HG03175 (cell line): ENCODE data around the gene LRRC58.
"Not testable (repeated sequence)": the region's sequence is repeated elsewhere in the genome, so short reads cannot be mapped to it uniquely, and the experiment has no call there.

ENCODE experiments used
- ATAC-seq: cut with Tn5 transposase; IDR thresholded peaks from one replicate; pipeline ENCODE4 v1.9.1; 2021; ENCODE audit warnings: mild to moderate bottlenecking, moderate library complexity; ENCODE audit not compliant: unreplicated experiment

The LRRC58 gene

DNA sequence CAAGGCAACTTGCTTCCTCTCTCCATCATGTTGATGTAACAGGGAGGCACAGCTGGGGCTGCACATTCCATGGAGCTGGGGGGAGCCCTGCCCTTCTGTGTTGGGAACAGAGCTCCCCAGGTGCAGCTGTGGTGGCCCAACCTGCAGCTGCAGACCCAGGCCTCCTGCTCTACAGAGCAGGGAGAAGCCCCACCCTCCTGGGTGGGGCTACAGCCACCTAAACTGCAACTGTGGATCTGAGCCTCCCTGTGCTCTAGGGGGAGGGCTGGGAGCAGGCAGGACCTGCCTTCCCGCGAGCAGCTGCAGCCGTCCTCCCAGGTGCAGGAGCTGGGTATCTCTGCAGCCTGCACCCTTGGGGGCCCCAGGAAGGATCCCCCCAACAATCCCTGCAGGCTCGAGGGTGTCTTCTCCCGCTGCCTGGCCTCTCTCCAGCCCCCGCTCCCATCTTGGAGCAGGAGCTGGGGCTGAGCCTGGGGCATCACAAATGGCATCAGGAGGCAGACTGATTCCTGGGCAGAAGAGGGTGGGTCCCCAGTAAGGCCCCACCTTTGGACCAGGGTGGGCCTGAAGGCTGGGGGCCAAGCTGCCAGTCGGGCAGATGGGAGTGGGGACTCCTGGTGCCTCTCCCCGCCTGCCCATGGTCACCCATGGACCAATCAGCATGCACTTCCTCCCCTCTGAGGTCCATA, 7.4 kb downstream of the LRRC58 start:
- ATAC-seq: no peak

DNA sequence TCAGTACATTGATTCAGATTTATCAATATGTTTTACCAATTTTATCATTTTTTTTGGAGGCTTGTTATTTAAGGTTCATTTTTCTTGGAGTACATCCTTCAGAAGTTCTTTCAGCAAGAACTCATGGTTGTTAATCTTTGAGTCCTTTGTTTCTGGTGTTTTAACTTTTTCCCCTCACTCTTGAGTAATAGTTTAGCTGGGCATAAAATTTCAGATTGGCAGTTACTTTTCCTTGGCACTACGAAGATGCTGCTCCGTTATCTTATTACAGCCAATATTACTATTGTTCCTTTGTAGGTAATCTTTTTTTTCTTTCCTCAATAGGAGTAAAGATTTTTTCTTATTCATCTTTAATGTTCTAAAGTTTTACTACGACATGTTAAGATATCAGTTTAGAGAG, 9.8 kb downstream of the LRRC58 start:
- ATAC-seq: no peak

DNA sequence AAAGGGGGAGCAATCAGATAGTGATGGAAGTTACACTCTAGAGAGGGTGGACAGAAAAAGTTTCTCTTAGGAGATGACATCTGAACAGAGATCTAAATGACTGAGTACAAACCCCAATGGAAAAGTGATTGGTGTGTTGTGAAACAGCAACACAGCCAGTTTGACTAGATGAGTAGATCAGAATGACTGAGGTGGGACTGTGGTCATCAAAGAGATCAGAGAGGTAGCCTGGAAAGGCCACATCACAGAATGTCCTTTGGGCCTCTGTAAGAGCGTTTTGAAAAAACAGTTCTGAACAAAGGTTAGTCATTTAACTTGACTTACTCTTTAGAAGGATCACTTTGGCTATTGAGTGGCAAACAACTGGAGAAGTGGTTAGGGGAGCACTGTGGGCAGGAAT, 10.6 kb downstream of the LRRC58 start:
- ATAC-seq: no peak

DNA sequence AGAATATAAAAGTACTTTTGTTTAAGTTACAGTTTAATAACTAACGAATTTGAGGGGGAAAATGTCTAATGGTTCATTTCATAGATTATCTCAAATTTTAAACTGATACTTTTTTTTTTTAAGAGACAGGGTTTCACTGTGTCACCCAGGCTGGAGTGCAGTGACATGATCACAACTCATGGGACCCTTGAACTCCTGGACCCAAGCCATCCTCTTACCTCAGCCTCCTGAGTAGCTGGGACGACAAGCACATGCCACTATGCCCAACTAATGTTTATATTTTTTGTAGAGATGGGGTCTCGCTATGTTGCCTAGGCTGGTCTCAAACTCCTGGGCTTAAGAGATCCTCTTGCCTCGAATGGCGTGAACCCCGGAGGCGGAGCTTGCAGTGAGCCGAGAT, 16.5 kb downstream of the LRRC58 start:
- ATAC-seq: no peak

DNA sequence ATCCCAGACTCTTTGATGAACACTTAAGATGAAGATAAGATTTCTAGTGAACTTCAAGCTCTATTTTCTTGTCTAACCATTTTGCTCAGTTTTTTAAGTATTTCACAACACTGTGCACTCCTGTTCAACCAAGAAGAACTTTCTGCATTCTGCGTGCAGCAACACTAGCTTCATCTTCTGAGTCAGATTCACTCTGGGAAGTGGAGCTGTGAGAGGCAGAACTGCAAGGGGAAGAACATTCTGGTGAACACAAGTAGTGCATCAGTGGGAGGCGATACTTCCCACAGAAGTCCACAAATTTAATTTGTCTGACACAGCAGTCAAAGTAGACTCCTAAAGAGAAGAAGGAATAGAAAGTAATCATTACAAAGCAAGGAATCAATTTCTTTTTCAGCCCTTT, 18.1 kb downstream of the LRRC58 start:
- ATAC-seq: no peak

DNA sequence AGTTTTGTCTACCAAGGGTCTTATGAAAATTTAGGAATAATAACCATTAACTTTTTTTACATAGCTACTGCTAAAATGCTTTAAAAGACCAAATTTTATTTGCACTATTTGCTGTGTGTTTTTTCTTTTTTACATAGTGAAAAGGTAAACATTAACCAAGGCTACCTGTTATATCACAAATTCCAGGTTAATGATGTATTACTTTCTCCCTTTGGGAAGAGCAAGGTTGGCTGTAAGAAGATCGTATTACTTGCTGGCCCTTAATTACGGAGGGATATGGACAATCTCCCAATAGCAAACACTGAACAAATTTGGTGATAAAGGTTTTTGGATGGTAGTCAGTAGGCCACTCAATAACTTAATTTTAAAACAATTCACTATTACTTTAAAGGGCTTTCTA, 22.4 kb downstream of the LRRC58 start:
- ATAC-seq: no peak

DNA sequence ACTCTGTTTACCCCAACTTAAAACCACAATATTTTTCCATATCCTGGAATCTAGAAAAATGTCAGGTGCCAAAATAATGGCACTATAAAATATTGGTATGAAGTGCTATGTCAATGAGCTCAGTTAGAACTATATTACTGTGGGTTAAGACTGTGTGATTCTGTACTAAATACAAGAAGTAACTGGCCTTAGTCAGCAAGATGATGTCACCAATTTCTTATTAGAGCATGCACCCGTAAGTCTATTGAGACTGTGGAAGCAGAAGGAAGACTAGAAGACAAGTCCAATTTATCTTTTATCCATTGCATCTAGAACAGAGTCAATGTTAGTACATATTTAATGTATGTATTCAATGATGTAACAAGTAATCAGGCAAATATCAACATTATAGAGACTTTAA, 25.0 kb downstream of the LRRC58 start:
- ATAC-seq: no peak

DNA sequence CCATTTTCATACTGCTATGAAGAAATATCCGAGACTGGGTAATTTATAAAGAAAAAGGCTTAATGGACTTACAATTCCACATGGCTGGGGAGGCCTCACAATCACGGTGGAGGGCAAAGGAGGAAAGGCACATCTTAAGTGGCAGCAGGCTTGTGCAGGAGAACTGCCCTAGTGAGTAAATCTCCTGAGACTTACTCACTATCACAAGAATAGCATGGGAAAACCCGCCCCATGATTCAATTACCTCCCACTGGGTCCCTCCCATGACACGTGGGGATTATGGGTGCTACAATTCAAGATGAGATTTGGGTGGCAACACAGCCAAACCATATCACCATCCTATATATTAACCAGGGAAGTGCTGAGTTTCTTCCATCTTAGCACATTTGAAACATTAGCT, 25.4 kb downstream of the LRRC58 start:
- ATAC-seq: not testable (repeated sequence)

DNA sequence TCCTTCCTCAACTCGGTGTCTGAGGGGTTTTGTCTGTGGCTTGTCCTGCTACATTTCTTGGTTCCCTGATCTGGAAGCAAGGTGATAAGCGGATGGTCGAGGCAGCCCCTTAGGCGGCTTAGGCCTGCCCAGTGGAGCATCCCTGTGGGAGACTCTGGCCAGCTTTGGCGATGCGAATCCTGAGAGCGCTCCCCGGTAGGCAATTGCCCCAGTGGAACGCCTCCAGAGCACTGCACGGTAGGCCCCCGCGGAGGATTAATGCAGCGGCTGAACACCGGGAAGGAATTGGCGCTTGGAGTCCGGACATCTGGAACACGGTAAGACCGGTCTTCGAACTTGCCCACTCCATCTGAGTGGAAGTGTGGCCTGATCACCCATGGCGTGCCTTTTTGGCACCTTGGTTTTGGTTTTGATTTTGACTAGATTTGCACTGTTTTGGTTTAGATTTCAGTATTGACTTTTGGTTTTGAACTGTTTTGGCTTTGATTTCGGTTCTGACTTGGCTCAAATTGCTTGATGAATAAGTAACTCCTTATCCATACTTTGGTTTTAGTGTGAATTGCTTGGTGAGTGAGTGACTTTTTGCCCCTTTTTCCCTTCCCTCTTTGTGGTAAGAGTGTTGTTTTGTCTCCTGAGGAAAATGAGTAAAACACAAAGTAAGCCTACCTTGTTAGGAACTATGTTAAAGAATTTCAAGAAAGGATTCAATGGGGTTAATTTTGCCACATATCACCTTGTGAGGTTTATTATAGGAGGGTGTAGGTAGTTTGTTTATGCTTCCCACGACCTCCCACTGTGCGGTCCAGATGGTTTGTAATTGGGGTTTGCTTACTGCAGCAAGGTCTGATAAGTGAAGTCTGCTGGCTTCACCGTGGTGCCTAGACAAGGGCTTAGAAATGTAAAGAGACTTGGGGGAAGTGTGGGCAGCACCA, 37.0 kb downstream of the LRRC58 start:
- ATAC-seq: no peak

DNA sequence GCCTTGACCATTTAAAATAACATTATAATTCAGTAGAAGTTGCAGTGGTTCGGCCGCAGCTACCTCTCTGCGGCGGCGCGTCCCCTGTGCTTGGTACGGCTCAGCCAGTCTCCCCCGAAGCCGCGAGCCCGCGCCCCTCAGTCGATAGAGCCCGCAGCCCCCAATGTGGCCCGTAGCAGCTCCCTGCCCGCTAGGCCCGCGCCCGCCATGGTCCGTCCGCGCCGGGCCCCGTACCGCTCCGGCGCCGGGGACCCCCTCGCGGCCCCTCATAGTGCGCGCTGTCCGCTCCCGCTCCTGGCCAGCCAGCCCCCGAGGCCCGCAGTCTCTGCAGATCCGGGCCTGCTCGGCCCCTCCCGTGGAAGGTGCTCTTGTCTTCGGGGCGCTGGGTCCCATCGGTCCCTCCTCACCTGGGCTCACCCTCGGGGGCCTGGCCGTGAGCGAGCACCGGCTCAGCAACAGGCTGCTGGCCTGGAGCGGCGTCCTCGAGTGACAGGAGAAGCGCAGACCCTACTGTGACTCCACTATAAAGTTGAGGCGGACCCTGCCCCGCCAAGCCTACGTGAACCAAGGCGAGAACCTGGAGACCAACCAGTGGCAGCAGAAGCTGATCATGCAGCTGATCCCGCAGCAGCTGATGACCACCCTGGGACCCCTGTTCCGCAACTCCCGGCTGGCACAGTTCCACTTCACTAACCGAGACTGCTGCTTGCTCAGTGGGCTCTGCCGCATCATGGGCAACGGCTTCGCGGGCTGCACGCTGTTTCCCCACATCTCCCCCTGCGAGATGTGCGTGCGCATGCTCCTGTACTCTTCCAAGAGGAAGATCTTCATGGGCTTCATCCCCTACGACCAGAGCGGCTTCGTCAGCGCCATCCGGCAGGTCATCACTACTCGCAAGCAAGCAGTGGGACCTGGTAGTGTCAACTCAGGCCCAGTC, 42.4 kb downstream of the LRRC58 start:
- ATAC-seq: no peak

DNA sequence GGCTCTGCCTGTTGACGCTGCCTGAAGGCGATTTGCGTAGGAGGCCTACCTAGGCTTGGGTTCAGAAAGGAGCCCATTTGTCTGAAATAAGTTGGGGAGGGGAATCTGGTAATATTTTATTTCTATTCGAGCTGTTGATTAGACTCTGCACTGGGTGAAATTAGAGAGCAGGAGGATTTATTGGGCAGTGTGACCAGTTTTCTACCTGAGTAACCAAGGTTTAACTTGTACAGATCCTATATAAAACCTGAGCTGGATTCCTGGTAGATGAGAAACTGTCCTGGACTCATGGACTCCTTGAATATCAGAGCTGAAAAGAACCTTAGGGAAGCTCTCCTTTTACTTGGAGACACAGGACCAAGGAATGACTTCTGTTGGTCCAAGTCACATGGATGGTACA, 44.5 kb downstream of the LRRC58 start:
- no peak for ATAC-seq

DNA sequence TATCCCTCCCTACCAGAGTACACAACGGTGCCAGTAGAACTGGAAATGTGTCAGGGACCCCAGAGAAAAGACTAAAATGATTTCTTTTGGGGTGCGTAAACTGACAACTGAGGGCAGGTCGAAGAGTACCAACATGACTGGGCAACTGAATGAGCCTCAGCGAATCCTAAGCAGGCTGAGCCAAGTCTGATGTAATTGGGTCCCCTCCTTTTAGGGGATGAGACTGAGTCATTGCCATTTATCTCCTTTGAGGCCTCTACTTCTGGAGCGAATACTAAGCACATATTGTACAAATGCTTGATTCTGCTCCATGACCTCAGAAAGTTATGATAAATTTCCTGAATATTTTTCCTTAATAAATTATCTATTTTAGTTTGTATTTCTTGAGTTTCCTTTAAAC, 46.8 kb downstream of the LRRC58 start:
- ATAC-seq: no peak

DNA sequence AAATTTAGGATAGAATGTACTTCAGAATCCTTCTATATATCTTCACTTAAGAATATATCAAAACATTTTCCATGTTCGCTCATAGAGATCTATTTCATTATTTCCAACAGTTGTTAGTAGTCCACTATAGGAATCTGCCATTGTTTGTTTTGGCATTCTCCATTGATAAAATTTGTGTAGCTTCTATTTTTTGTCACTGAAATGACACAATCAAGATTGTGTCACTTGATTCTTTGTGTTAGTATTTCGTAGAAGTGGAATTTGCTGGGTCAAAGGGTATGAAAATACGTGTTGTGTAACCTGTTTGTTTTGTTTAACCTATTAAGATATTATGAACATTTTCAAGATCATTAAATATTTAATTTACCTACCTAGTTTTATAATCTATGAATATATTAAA, 48.2 kb downstream of the LRRC58 start:
- ATAC-seq: no peak

DNA sequence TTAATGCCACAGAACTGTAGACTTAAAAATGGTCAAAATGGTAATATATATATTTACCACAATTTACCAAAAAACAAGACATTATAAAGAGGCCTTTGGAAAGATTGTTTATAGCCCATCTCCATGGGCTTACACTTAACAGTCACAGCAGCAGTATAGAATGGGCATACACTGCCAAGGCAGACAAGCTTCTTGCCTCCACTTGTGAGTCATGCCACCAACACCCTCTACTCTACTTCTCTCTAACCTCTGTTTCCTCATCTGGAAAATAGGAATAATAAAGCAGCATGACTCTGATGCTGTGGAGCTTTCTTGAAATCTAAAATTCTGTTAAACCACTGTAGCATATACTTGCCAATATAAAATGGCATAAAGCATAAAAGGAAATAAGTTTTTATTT, 49.8 kb downstream of the LRRC58 start:
- ATAC-seq: no peak

DNA sequence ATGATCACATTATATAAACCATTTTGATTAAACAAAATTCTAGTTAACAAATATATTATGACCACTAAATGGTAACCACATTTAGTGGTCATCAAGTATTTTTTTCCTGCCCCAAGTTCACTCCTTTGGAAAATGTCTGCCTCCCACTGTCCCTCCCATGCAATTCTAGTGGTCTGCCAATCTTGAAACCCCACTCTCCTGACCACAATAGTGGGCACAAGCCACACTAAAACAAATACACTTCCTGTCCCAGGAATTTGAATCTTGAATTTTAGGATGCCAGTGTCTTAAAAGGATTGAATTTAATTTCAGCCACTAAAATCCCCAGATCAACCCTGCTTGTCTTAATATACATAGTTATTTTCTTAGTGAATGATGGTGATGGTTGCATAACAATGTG, 50.2 kb downstream of the LRRC58 start:
- no peak for ATAC-seq

DNA sequence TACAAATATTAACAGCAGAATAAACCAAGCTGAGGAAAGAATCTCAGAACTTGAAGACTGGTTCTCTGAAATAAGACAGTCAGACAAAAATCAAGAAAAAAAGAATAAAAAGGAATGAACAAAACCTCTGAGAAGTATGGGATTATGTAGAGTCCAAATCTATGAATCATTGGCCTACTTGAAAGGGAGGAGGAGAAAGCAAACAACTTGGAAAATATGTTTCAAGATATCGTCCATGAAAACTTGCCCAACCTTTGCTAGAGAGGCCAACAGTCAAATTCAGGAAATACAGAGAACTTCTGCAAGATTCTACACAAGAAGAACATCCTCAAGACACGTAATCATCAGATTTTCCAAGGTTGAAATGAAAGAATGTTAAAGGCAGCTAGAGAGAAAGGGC, 57.6 kb downstream of the LRRC58 start:
- not testable (repeated sequence) for ATAC-seq

DNA sequence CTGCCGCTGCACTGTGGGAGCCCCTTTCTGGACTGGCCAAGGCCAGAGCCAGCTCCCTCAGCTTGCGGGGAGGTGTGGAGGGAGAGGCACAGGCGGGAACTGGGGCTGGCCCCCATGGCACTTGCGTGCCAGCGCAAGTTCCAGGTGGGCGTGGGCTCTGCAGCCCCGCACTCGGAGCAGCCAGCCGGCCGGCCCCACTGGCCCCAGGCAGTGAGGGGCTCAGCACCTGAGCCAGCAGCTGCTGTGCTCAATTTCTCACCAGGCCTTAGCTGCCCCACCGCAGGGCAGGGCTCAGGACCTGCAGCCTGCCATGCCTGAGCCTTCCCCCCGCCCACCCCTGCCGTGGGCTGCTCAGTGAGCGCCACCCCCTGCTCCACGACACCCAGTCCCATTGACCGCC, 59.5 kb downstream of the LRRC58 start:
- ATAC-seq: no peak

DNA sequence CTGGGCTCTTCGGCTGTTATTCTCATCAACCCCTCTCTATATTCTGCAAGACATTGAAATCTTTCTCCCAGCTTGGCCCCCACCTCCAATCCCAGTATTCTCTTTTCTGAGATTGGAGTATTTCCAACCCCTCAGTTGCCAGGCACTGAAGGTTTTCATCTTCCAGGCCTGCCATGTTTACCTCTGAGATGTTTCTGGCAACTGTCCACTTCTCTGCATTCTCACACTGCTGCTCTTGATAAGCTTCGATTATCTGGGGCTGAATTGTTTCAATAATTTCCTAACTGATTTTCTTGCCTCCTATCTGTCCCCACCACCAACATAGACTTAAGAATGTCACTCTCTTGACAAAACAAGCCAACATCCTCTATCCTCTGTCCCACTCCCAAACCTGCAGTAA, 62.7 kb downstream of the LRRC58 start:
- no peak for ATAC-seq

DNA sequence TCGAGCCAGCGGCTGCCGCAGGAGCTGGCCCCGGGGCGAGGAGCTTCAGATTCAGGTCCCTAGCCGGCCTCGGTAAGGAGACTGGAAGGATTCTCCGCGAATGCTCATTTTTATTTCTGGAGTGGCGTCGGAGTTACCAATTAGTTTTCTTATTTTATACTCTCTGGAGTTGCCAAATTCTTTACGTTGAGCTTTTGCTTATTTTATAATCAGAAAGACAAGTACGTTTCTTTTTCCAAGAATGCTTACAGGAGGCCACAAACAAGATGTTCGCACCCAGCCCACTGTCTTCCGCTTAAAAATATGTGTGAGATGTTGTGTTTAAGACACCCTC, 63.7 kb downstream of the LRRC58 start:
- no peak for ATAC-seq

DNA sequence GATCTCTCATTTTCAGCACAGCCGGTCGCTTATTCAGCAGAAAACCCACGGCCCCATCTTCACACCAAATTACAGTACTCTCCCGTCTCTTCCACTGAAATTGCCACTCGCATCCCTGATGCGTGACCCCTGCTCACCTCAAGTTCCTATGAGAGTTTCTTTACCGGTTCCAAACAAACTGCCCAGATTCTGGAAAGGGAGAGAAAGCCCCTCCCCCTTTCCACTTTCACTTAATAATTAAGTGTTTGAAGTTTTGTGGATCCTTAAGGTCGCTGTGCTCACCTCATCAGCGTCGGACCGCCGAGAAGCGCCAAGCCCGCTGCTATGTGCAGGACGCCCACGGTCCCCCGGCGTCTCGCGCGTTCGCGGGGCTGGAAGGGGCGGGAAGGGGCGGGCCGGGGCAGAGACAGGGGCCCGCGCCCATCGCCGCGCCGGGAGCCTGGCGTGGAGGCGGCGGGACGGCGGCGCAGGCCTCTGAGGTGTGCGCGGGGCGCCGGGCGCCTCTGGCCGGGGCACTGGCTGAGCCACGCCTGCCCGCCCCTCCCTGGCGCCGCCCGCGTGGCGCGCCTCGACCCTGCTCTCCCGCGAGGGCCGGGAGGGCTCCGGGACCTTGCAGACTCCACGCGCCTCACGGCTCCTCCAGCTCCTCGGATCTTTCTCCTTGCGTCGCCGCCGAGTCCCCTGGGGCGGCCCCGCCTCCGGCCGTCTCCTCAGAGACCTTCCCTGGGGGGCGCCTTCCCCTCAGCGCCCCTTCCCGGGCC, 64.2 kb downstream of the LRRC58 start, which contains the start of gene GPR156:
GPR156 (minus strand) TSS at position 476 of the 761 bp plus-strand sequence. CDS start 41,124 bp downstream, outside the sequence.
- no peak for ATAC-seq

DNA sequence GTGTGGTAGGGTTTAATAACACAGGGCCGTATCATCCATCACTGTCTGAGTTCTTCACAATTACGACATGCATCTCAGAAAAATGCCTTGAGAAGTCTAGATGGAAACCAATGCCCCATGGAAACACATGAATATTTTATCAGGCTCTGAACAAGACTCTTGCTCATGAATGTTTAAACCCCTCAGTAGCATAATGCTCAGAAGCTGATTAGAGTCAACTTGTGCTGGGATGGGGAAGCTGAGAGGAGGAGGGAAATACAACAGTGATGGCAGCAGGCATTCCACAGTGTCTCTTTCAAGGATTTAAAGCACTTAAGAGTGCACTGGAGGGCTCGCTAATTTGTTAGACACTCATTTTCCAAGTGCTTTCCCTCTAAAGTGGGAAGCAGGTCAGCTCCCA, 67.9 kb downstream of the LRRC58 start:
- no peak for ATAC-seq
